Ecto neural progenitor cell (in vitro differentiated cells): Measurements from ENCODE around the gene NUP98.

Source experiments
- DNase-seq: peaks from one replicate; pipeline ENCODE4 v3.0.0-alpha.2; 2018; ENCODE audit warnings: low spot score

The NUP98 gene

GRCh38 chr11:3641191-3641590, 156.2 kb downstream of the NUP98 start:
- no peak for DNase-seq

DNA sequence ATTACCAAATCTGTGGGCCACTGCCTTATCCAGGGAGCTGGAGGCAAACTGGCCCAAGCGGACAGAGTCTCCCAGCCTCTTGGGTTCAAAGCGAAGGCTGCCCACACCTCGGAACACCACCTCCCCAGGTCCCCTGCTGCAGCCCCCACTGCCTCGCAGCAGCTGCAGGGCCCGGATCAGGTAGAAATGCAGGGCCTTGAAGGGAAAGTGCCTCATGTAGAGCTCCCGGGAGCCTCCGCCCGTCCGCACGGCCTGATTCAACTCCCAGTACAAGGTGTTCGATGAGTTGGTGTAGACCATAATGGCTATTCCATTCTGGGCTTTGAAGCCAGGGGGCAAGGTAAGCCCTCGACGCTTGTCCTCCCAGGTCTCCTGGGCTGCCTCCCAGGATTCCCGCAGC, 157.5 kb downstream of the NUP98 start:
- DNase-seq: no peak

GRCh38 chr11:3638513-3638912, 158.8 kb downstream of the NUP98 start:
- DNase-seq: no peak

DNA sequence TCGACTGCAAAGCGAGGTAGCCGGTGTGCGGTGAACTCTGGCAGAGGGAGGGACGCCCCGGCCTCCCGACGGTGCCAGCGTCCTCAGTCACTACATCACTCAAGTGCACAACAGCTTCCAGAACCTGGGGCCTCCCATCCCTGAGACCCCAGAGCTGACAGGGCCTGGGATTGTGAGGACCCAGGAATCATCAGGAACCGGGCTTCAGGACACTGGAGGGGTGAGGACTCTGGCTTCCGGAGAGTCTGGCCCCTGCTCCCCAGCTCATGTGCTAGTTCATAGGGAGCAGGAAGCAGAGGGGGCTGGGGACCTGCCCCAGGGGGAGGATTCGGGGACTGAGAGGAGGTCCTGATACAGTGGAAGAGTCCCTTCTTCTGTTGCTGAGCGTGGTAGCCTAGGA, 160.2 kb downstream of the NUP98 start:
- no peak for DNase-seq

DNA sequence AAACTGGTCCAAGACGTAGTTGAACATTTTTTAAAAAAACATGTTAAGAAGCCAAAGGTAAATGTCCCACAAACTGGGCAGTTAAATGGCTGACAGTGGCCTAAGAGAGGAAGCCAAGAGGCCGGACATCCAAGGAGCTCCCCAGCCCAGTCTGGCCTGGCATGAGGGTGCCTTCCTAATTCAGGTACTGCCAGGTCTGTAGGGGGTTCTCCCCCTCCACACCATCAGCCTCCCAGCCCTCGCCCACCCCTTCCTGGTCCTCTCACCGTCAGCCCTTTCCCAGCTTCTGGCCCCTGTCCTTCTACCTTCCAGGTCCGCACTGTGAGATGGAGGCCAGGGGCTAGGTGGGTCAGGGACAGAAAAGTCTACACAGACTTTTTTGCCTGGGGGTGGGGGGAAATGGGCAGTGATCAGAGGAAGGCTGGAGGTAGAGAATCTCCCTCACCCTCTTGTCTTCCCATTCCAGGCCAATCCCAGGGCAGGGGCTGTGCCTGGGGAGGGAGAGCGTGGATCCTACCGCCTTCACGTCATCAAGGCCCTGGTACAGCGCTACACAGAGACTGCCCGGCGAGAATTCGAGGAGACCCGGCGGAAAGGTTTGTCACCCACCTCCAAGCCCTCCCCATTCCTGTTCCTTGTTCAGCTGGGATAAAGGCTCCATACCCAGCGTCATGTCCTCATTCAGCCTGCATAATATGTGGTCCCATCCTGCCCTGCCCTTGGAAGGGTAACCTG, 161.5 kb downstream of the NUP98 start:
- DNase-seq: no peak

GRCh38 chr11:3632070-3632660, 165.2 kb downstream of the NUP98 start:
- DNase-seq: no peak

- no peak for DNase-seq
These were observed 166.0 kb downstream of the NUP98 start for GRCh38 chr11:3631331-3631730.

DNA sequence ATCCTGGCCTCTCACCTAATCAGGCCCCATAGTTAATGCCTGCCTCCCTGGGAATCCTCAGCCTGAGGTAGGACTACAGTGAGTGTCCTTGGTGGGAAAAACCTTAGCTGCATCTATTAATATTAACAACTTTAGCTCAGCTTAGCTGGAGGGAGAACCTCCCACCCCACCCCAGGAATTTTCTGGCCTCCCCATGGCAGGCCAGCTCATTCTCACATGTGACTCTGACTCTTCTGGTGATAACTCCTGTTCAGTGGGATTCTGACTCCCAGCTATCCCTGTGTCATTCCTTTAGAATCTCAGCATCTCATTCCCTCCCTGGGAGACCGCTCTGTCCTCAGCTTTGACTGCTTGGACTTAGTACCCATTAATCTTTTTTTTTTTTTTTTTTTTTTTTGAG, 170.1 kb downstream of the NUP98 start:
- no peak for DNase-seq

- no peak for DNase-seq
These were observed 170.9 kb downstream of the NUP98 start for GRCh38 chr11:3626250-3626960.
